Choroid plexus epithelial cell (primary cell): ENCODE results near the gene MICAL3.

Experiments used
- DNase-seq: peaks from one replicate; pipeline ENCODE4 v3.0.0-alpha.2; 2010; ENCODE audit warnings: low read depth
- H3K4me3 ChIP-seq: 2 replicates; pipeline ENCODE4 v1.5.1; 2011; ENCODE audit warnings: low read depth, mild to moderate bottlenecking, control low read depth, low read length, moderate library complexity
- CTCF ChIP-seq: conservative IDR thresholded peaks from 2 replicates; pipeline ENCODE4 v1.5.1; 2011; ENCODE audit warnings: low read depth, mild to moderate bottlenecking, control low read depth, inconsistent platforms, low read length, moderate library complexity

MICAL3 gene

DNA sequence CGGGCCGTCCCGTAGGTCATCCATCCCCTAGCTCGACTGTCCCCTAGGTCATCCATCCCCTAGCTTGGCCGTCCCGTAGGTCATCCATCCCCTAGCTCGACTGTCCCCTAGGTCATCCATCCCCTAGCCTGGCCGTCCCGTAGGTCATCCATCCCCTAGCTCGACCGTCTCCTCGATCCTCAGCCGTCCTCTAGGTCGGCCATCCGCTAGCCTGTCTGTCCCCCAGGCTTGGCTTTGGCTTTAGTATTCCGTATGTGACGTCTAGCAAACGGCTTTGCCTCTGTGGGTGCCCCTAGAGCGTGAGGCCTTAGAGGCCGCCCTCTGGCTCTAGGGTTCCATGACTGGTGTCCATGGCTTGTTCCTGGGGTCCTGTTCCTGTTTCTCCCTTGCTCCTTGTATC lies 209.5 kb downstream of the MICAL3 start:
- no peak overlapping the region for H3K4me3 ChIP-seq
- DNase-seq: no peak
- TF ChIP-seq CTCF: no peak

GRCh38 chr22:17814084-17814483 lies 210.3 kb downstream of the MICAL3 start:
- DNase-seq: no peak
- H3K4me3 ChIP-seq: no peak overlapping the region
- no peak for TF ChIP-seq CTCF

DNA sequence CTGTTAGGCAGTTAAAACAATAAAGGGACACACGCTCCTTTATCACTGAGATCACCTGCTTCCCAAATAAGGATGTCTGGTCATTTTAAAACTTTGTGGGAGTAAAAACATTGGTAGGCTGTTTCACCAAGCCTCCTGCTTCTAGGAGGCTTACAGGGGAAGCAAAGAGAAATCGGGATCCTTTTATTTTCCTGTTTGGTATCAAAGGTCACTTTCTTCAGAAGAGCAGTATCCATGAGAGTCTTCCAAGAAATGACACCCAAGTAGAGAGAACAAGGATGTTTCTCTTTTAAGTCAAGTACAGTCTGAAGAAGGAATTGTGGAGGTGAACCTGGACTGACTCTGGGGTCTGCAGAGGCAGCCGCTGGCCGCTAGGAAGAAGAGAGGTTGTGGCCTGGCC lies 213.2 kb downstream of the MICAL3 start:
- TF ChIP-seq CTCF: no peak
- DNase-seq: no peak
- no peak overlapping the region for H3K4me3 ChIP-seq

DNA sequence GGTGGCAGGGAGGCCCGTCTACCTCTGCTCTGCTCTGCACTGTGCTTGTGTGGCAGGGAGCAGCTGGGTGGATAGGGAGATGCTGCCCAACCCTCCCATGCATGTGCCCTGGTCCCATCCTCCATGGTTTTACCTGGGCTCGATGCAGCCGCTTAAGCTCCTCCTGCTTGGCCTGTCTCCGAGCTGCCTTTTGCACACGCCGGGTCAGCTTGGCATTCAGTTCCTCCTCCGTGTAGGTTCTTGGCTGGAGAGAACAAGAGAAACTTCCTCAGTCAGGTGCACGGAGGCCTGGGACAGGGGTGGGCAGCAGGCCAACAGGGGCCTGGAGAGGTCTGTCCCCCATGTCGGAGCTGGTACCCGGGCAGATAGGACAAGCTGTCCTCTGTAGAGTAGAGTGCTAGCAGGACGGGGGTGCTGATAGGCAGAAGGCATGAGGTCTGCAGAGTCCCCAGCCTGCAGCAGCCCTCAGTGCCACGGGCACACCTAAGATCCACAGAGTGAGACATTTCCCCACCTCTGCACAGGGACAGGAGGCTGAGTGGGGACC lies 213.7 kb downstream of the MICAL3 start:
- no peak overlapping the region for H3K4me3 ChIP-seq
- DNase-seq: no peak
- TF ChIP-seq CTCF: no peak

GRCh38 chr22:17808693-17809403 lies 215.5 kb downstream of the MICAL3 start:
- H3K4me3 ChIP-seq: no peak overlapping the region
- TF ChIP-seq CTCF: no peak
- DNase-seq: peak; percentile 34

DNA sequence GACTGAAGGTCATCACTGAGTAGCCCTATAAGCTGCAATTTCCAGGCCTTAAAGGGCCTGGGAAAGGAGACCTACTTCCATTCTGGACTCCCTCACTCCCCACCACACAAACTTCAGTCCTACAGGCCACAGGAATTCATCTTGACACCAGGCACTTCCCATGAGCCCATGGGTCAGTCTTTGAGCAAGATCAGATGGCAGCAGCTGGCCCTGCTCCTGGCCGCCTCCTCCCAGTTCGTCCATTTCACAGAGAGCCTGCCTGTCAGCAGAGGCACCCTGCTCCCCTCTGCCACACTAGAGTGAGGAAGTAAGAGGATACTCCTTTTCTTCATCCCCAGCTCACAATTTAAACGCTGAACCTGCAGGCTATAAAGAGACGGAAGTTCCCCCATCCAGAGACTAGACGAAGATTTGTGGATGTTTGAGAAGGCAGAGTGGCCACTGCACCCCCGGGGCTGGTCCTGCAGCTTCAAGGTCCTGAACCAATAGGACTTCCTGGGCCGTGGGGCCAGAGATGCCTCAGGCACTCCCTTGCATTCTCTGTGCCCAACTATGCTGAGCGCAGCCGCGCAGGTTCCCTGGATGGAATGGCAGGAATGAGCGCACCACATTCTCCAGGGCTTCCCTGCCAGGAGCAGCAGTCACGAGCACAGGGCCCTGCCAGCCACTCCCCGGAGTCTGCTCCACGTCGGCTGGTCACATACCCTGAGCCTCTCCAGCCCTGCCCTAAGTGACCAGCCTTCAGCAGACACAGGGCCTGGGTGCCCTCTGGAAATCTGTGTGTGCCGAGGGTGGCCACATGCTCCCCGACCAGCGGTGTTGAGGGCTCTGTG lies 216.6 kb downstream of the MICAL3 start:
- no peak for TF ChIP-seq CTCF
- DNase-seq: peak; percentile 50
- no peak overlapping the region for H3K4me3 ChIP-seq

DNA sequence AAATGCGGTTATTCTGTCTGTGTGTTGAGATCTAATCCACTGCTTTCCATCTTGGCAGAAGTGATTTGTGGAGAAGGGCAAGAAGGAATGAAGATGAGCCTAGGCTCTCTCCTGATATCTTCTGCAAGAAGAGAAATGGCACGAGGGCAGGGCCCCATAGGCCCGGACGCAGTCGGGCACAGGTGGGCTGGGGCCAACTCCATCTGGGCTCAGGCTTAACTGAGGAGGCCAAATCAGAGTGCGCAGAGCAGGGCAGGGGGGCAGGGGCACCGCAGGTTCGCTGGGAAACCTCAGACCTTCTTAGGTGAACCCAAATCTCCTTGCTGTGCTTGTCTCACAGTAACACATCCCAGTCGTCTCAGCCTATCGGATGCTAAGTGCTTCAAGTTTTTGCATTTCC lies 217.3 kb downstream of the MICAL3 start:
- DNase-seq: no peak
- H3K4me3 ChIP-seq: no peak overlapping the region
- no peak for TF ChIP-seq CTCF
